CD1c-positive myeloid dendritic cell (primary cell): Measurements from ENCODE around the gene DUSP8.
"Not testable (repeated sequence)": the region's sequence is repeated elsewhere in the genome, so short reads cannot be mapped to it uniquely, and the experiment has no call there.

Source experiments
- DNase-seq: peaks from one replicate; pipeline ENCODE4 v3.0.0-alpha.2; 2016; ENCODE audit errors: extremely low spot score

The DUSP8 gene, protein sequence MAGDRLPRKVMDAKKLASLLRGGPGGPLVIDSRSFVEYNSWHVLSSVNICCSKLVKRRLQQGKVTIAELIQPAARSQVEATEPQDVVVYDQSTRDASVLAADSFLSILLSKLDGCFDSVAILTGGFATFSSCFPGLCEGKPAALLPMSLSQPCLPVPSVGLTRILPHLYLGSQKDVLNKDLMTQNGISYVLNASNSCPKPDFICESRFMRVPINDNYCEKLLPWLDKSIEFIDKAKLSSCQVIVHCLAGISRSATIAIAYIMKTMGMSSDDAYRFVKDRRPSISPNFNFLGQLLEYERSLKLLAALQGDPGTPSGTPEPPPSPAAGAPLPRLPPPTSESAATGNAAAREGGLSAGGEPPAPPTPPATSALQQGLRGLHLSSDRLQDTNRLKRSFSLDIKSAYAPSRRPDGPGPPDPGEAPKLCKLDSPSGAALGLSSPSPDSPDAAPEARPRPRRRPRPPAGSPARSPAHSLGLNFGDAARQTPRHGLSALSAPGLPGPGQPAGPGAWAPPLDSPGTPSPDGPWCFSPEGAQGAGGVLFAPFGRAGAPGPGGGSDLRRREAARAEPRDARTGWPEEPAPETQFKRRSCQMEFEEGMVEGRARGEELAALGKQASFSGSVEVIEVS

DNA sequence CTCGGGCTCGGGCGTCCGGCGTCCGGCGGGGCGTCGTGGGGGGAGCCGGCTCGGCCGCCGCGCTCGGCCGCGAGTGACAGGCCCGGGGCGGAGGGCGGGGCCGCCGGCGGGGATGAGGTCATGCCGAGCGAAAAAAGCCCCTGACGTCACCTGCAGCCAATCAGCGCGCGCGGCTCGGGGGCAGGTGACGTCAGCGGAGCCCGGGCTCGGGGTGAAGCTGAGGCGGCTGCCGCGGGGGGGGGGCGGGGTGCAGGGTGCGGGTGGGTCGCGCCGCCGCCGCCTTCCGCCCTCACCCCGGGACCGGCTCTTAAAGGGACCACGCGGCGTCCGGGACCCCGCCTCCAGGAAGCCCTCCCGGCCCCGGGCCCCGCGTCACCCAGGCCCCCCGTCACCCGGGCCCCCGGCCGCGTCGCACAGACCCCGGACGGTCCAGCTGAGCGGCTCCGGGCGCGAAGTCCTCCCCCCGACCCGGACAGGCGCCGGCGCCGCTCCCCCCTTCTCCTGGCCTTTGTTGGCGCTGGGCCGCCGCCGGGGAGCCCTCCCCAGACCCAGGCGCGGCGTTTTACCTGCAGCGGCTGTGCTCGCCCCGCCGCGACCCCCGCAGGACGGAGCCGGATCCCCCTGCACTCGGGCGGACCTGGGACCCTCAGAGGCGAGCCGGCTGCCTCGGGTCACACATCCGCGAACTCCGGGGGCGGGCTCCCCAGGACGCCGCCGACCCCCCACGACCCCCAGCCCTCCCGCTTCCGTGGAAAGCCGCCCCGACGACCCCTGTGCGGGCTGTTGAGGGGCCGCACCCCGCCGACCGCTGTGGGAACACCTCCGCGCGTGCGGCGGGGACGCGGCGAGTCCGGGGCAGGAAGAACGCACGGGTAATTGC is at the start of gene DUSP8:
TSS of gene DUSP8 (minus strand) at position 75 of the 880 bp plus-strand sequence. CDS start 6,445 bp downstream, outside the sequence.
- peak; percentile 95 for DNase-seq

DNA sequence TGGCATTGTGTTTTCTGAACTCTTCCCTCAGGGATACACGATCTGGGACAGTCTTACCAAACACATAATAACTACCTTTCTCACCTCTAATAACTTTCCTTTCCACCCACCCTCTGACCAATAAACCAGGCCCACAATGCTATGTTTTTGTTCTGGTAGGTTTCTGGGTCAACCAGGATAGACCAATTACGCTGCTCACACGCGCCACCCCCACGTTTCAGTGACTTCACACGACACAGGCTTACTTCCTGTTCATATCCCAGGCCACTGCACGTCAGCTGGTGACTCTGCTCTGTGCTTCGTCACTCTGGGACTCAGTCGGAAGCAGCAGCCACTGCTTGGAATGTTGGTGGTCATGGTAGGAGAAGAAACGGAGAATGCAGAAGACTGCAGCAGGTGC is 47.4 kb upstream of the DUSP8 start:
- DNase-seq = peak; percentile 61

DNA sequence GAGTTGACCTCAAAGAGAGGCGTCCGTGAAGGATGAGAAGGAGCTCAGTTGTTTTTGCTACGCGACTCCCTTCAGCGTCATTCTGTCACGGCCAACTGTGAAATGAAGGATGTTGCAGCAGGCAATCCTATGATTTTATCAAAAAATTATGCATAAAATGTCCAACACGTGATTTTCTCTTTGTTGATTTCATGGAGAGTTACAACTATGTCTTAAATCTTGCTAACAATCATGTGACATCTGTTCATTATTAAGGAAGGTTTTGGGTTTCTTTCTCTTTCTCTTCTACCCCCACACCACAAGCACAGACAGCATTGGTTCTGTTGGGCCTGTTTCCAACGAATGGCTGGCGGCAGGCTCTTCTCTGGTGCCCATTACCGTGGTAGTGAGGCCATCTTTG is 46.2 kb upstream of the DUSP8 start:
- DNase-seq = no peak

DNA sequence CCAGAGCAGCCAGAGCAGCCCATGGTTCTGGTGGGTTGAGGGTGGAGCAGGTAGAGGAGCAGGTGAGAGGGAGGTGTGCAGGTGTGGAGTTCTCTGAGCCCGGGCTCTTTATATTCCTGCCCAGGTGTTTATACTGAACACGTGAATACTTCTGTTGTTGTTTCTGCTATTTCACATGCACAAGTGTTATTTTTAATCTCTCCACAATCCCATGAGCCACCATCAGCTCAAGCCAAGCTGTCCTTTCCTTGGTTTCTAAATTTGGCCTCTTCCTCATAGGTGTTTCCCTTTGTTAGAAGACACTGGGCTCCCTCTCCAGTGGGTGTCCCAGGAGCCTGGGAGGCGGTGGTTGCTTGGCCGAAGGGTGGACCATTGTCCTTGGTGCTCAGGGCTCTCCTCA is 36.3 kb upstream of the DUSP8 start, which contains the start of gene KRTAP5-3:
TSS of gene KRTAP5-3 (minus strand) at position 101 of the 400 bp plus-strand sequence. CDS start at position 23, 78 bp downstream.
- no peak for DNase-seq

DNA sequence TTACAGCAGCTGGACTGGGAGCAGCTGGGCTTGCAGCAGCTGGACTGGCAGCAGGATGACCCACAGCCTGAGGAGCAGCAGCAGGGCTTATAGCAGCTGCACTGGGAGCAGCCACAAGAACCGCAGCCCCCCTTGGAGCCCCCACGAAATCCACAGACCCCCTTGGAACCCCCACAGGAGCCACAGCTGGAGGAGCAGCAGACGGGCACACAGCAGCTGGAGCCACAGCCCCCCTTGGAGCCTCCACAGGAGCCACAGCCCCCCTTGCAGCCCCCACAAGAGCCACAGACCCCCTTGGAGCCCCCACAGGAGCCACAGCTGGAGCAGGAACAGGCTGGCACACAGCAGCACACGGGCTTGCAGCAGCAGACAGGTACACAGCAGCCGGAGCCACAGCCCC is 35.8 kb upstream of the DUSP8 start:
- not testable (repeated sequence) for DNase-seq

DNA sequence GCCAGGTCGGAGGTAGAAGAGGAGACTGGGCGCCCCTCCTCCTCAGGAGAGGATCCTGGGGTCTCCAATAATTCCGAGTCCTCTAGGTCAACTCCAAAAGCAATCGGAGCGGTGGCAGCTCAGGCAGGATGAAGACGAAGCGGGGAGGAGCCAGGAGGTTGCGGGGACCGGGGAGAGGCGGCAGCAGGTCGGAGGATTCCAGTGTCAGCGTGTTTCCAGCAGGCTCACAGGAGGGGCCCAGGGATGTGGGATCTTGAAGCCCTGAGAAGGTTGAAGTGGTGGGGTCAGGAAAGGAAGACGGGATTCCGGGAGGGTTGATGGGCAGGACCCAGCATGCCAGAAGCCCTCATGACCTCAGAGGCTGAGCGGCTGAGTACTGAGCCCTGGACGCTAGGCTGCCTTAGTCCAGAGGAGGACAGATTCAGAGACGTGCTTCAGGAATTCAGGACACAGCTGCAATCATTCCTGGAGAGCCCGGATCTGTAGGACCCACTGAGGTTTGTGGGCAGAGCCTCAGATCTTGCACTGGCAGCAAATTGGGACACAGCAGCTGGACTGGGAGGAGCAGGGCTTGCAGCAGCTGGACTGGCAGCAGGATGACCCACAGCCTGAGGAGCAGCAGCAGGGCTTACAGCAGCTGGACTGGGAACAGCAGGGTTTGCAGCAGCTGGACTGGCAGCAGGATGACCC is 35.2 kb upstream of the DUSP8 start:
- DNase-seq = not testable (repeated sequence)

DNA sequence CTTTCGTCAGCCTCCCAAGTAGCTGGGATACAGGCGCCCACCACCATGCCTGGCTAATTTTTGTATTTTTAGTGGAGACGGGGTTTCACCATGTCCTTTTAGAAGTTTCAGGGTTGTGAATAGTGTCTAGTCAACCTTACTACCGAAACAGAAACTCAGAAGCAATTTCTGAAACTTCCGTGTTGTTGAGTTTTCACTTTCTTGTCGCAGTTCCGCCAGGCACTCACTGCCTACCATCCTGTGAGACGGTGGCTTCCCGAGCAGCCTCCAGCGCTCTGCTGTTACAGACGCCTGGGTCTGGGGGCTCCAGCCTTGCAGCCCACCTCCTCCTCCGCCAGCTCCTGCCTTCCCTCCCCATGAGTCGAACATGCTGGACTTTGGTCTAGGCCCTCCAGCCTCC is 33.9 kb upstream of the DUSP8 start:
- not testable (repeated sequence) for DNase-seq

DNA sequence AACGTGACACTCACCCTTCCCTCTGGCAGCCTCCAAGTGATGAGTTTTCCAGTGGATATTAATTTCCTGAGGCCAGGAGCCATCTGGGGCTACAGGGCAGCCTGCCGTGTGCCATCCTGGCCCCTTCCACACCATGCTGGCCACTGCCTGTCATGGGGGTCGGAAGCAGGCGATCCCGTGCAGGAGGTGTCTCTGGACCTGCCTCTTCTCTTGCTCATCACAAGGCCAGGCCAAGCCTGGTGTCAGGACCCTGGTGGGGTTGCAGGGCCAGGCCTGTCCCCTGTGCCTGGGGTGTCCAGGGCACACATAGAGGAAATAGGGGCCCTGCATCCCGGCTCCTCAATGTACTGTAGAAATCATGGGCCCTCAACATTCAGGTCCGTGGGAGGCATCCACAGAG is 32.6 kb upstream of the DUSP8 start:
- no peak for DNase-seq

DNA sequence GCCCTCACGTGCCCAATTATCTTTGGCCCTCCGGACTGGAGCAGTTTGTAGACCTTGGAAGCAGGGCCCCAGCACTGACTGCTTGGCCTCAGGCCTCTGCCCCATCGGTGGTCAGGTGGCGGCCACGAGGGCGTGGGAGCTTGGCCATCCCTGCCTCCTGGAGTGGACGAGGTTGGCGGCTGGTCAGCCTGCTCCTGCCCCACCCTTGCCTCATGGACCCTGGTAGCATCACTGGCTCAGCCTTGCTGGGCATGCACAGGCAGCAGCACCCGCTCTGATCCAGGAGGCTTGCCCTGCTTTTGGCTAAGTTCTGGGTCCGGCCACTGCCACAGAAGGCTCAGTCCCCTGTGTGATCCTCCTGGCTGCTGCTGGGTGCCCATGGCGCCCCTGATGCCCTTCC is 32.1 kb upstream of the DUSP8 start:
- DNase-seq = no peak

DNA sequence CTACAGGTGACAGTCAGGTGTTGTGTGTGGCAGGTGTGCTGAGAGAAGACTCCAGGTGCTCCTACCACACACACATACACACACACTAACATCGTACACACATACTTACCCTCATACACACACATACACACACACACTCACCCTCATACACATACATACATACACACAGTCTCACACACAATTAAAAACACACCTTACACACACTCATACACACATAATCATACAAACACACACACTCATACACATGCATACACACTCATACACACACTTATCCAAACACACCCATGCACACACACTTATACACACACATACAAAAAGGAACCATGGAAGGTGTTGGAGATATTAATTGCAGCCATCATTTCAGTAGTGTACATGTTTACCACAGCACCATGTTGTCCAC is 31.6 kb upstream of the DUSP8 start:
- DNase-seq = no peak

DNA sequence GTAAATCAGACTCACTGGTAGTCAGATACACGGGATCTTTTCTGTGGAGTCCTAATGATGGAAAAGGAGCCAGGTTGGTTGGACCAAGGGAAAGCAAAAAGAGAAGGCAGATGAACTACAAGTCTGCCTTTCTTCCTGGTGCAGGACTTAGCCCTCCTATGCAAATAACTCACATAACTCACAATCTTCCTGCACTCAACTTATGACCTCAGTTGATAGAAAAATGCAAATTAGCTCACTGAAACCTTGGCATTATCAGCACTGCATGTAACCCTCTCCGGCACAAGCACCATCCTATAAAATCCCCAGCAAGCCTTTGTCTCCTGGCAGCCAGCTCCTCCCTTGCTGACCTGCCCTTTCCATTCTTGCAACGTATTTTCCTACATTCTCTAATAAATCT is 29.6 kb upstream of the DUSP8 start:
- not testable (repeated sequence) for DNase-seq

DNA sequence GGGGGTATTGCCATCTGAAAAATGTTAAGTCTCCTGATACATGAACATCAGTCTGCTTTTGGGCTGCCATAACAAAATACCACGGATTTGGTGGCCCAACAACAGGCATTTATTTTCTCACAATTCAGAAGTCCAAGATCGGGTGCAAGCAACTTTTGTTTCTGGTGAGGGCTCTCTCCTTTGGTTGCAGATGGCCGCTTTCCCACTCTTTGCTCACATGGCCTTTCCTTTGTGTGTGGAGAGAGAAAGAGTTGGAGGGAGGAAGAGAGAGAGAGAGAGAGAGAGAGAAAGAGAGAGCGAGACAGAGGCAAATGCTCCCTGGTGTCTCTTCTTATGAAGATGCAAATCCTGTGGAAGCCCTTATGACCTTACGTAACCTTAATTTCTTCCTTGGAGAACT is 28.6 kb upstream of the DUSP8 start:
- no peak for DNase-seq

DNA sequence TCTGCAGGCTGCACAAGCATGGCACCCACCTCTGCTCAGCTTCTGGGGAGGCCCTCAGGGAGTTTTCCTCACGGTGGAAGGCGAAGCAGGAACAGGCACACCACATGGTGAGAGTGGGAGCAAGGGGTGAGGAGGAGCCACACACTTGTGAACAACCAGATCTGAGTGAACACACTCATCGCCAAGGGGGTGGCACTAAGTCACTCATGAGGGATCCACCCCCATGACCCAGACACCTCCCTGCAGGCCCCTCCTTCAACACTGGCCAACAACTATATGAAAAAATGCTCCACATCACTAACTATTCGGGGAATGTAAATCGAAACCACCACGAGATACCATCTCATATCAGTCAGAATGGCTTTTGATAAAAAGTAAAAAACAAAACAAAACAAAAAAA is 26.7 kb upstream of the DUSP8 start:
- no peak for DNase-seq

DNA sequence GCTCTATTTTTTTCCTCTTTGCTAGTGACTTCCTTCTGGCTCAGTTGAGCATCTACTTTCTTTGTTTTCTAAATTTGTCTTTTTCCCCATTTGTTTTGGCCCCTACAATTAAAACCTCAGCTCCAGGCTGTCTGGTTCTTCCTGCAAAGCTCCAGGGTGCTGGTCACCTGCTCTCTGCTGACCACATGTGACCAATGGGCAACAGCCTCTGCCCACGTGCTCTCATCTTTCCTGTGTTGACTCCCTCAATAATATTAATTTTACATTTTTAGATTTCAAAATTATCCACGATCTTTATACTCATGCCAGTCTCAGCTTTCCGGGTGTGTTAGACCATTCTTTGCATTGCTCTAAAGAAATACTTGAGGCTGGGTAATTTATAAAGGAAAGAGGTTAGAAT is 26.3 kb upstream of the DUSP8 start:
- DNase-seq = not testable (repeated sequence)

DNA sequence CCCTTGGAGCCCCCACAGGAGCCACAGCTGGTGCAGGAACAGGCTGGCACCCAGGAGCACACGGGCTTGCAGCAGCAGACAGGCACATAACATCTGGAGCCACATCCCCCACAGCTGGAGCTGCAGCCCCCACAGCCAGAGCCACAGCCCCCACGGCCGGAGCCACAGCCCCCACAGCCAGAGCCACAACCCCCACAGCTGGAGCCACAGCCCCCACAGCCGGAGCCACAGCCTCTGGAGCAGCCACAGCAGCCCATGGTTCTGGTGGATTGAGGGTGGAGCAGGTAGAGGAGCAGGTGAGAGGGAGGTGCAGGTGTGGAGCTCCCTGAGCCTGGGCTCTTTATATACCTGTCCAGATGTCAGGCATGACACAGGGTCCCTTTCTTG is 25.9 kb upstream of the DUSP8 start, which contains the start of gene KRTAP5-2:
TSS of gene KRTAP5-2 (minus strand) at position 301 of the 387 bp plus-strand sequence. CDS start at position 257, 44 bp downstream.
- no peak for DNase-seq

DNA sequence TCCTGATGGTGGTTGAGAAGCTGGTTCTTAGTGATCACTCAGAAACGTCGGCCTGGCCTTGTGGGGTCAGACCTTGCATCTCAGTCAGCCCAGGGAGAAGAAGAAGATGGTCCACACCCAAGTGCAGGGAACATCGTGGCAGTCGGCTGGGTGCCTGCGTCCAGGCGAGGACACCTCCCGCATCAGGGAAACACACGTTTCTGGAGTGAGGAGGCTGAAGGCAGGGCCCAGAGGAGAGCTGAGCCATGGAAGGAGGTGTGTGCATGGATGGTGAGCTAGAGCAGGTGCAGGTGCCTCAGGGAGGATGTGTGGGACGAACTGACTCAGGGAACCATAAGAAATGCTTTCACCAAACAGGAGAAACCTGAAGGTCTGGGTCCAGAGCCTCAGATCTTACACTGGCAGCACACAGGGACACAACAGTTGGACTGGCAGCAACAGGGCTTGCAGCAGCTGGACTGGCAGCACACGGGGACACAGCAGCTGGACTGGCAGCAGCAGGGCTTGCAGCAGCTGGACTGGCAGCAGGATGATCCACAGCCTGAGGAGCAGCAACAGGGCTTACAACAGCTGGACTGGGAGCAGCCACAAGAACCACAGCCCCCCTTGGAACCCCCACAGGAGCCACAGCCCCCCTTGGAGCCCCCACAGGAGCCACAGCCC is 25.4 kb upstream of the DUSP8 start:
- no peak for DNase-seq

DNA sequence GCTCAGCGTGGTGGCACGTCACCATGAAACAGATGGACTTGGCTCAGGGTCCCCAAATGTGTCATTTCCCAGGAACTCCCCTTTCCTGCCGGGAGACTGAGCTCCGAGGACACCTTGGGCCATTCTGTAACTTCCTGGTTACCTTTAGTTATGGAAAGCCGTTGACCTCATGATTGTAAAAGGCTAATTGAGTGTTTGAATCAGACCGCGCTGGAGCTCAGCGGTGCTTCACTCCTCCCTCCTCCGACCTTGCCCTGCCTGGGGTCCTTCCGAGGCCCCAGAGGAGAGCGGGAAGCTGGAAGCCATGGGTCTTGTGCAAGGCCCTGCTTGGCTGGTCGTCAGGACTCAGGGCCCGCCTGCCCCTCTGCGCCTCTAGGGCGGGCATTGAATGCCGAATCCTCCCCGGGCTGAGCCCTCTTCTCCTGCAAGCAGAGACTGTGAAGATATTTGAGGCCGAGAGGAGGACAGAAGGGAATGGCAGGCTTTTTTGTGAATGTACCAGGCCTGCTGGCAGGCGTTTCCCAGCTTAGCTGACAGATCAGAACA is 24.6 kb upstream of the DUSP8 start:
- not testable (repeated sequence) for DNase-seq

DNA sequence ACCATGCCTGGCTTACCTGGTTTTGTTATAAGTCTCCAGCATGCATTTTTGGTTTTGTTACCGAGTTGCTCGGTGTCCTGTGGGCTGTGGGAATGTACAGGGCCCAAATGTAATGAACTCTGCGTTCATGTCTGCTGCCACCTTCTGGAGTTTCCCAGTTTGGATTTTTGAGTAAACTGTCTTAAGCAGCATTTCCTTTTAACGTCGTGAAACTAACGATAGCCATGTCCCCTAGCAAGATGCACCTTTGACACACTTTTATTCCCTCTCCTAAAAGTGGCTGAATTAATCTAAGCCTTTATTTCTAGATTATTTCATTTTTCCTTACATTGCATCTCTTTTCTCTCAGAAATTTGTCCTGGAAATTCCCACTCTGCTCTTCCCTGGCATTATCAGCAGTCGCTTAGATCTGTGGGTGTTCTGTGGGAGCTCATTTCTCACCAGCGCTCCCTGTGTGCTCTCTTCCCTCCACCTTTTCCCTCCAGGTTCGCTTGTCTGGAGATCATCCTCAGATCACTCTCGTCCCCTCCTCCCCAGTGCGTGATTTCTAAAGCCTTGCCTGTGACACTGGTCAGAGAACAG is 24.0 kb upstream of the DUSP8 start:
- not testable (repeated sequence) for DNase-seq

DNA sequence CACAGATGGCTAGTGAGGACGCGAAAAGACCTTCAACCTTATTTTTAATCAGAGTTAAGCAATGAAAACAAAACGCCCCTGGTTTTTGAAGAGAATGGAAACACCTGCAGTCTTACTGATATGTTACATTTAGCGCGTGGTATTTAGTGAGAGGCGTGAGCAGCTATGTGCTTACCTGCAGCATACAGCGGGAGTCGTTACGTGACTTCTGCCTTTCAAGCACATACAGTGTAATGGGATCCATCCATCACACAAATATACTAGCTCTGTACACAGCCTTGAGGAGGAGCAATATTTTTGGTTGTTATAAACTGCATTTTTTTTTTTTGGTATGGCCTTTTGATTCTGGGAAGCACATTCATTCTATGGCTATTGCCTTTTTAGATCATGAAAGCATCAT is 20.6 kb upstream of the DUSP8 start:
- no peak for DNase-seq

DNA sequence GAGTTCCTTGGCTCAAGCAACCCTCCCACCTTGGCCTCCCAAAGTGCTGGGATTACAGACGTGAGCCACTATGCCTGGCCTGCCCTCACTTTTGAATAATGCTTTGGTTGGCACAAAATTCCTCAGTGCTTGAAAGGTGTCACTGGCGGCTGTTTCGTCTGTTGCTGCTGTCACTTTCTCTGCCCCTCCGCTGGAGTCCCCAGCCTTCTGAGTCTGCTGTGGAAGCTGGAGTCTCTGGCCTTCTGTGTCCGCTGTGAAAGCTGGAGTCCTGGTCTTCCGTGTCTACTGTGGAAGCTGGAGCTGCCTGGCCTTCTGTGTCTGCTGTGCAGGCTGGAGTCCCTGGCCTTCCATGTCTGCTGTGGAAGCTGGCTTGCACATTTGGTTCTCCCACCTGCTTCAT is 17.9 kb upstream of the DUSP8 start:
- DNase-seq = no peak
